ENCODE results near the gene SHISA6.

The SHISA6 gene

DNA sequence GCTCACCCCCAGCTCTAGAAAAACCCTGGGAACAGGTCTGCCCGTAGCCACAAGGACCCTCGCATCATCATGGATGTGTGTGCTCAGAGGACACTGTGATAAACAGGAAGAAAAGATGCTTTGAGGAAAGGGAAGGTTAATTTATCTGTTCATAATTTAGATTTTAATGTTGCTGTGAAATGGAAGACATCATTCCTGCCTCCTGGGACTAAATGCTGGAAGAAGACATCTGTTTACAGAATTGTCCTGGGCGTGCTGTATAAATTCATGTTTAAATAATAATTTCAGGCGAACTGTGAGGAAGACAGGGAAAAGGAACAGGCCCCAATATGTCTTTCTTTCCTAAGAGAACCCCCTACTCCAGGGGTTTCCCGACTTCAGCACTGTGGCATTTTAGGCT lies 112.6 kb downstream of the SHISA6 start:
- no peak for DNase-seq (ENCODE audit: low read depth in 2 of 2)

DNA sequence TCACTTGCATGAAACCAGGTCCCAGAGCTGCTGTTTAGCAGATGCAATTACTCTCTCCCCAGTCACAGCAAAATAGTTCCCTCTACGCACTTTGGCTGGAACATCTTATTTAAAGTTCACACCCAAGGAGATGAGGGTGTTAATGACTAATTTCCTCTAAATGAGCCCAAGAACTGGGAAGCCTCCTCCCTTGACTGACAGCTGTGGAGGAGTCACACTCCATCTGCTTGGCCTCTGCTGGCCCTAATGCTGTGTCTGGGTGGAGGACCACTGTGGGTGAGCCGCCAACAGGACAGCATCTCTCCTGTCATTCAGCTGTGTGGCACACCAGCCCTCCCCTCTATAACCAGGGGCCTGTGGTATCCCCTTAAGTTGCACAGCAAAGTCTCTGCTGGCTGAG lies 115.4 kb downstream of the SHISA6 start:
- DNase-seq (ENCODE audit: low read depth in 2 of 2) = no peak

DNA sequence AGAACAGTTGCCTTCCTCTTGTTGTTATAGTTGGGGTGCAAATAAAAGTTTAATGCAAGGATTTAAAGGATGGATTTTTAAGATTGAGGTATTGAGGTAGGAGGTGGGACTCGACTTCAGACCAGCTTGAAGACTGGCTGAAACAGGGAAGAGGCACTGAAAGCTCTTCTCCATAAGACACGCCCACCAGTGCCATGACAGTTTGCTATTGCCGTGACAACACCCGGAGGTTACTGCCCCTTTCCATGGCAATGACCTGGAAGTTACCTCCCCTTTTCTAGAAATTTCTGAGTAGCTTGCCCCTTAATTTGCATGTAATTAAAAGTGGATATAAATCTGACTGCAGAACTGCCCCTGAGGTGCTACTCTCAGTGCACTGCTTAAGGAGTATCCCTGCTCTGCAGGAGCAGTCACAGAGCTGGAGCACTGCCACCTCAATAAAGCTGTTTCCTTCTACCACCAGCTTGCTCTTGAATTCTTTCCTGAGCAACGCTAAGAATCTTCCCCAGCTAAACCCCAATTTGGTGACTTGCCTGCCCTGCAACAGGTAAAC lies 122.6 kb downstream of the SHISA6 start:
- no peak for DNase-seq (ENCODE audit: low read depth in 2 of 2)

- no peak for DNase-seq (ENCODE audit: low read depth in 2 of 2)
Observed at GRCh38 chr17:11366272-11366850, 125.3 kb downstream of the SHISA6 start.

DNA sequence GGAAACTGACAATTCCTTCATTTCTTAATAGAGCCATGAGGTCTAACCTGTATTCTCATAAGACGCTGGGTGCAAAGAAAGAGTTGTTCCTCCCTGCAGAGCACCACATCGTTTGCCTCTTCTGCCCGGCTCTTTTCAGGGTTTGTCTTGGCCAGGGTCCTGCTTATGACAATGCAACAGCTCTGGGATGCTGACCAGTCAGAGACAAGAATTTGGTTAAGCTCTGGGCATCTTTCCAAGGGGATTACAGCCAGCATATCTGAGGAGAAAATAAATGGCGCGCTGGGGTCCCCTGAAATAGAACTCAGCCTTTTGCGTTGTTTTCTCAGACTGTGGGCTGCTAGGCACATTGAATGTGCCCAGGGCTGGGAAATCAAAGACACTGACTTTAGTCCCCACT lies 128.6 kb downstream of the SHISA6 start:
- no peak for DNase-seq (ENCODE audit: low read depth in 2 of 2)

DNA sequence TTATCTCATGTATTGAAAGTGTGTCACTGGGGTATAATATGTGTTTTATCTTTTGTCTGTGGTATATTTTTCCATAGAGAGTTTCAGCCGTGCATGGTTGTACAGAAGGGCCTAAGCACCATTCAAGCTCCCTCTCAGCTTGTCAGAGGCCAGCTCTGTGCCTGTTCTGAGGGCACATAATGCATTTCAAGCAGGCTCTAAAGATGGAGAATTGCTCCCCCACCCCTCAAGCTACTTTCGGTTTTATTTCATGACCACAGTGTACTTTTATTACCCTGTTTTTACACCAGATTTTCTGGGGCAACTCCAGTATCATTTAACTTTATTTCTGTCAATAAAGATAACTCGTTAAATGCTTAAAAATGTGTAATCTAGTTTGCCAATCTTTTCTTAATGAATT lies 131.7 kb downstream of the SHISA6 start:
- no peak for DNase-seq (ENCODE audit: low read depth in 2 of 2)

- no peak for DNase-seq (ENCODE audit: low read depth in 2 of 2)
Observed at GRCh38 chr17:11378506-11378905, 137.5 kb downstream of the SHISA6 start.

DNA sequence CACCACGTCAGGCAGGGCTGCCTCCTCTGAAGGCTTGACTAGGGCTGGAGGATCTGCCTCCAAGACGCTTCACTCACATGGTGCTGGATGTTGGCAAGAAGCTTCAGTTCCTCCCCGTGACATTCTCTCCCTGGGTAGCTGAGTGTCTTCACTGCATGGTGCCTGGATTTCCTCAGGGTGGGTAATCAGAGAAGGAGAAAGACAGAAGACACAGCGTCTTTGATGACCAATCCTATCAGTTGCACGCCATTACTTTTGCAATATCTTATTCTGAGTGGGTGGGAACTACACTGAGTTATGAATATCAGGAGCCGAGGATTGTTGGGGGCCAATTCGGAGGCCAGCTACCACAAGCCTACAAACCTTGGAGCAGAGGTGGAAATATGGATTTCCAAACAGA lies 139.7 kb downstream of the SHISA6 start:
- no peak for DNase-seq (ENCODE audit: low read depth in 2 of 2)

DNA sequence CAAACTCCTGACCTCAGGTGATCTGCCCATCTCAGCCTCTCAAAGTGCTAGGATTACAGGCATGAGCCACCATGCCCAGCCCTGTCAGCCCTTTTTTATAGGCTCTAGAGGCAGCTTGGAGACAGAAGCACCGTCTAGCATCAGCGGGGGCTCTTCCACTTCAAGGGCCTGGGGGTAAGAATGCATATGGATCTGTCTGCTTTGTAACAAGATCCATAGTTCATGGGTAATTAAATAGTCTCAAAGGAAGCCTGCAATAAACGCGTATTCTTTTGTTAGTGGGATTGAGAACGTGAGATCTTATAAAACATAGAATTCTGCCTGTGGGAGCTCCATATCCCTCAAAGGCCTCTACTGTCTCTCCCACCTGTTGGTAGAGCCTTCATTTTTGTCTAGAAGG lies 142.1 kb downstream of the SHISA6 start:
- no peak for DNase-seq (ENCODE audit: low read depth in 2 of 2)

DNA sequence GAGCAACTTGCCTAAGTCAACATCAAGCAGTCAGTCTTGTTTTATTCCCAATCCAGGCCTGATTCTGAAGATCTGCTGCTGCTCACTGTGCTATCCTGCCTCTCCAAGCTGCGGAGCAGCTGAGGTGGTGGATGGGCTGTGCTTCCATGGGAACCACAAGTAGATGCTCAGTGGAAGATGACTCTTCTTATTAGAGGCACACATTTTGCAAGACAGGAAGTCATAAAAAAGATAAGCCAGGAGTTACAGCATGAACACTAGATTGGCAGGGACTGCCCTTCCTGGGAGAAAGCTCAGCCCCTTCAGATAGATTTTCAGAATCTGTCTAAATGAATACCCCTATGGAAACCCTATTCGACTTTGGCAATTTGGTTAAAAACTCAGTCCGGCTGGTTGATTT lies 143.1 kb downstream of the SHISA6 start:
- DNase-seq (ENCODE audit: low read depth in 2 of 2) = no peak

DNA sequence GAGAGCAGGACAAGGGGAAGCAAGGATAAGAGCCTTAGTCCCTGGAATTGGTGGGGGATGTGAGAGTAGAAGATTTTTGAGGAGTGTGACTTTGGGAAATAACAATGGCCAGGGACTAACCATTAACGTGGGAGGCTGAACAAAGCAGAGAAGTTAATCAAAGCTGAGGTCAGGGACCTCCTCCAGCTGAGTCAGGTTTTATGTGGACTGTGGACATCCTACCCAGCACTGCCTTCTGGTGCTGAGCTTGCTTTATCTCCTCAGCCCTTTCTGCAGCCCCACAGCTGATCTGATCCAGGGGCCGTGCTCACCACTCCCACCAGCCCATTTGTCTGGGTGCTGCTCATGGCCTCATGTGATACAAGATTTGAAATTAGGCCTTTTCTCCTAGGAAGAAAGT lies 146.6 kb downstream of the SHISA6 start:
- DNase-seq (ENCODE audit: low read depth in 2 of 2) = no peak

GRCh38 chr17:11388054-11388453 lies 147.0 kb downstream of the SHISA6 start:
- DNase-seq (ENCODE audit: low read depth in 2 of 2) = no peak

GRCh38 chr17:11389583-11389982 lies 148.6 kb downstream of the SHISA6 start:
- no peak for DNase-seq (ENCODE audit: low read depth in 2 of 2)

DNA sequence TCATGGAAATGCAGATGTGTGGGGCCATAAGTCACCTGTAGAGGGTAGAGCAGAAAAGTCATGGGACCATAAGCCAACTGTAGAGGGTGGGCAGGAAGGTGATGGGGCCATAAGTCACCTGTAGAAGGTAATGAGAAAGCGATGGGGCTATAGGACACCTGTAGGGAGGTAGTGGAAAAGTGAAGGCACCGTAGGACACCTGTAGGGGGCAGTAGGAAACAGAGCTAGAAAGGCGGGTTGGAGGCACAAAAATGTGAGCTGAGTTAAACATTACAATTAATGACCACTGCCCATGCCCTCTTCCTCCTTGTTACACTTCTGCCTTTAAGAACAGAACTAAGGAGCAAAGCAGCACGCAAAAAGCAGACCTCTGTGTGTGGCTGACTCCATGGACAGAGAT lies 150.1 kb downstream of the SHISA6 start:
- DNase-seq (ENCODE audit: low read depth in 2 of 2) = no peak

GRCh38 chr17:11404431-11405276 lies 163.6 kb downstream of the SHISA6 start:
- DNase-seq (ENCODE audit: low read depth in 2 of 2) = no peak

GRCh38 chr17:11406716-11407115 lies 165.7 kb downstream of the SHISA6 start:
- no peak for DNase-seq (ENCODE audit: low read depth in 2 of 2)

DNA sequence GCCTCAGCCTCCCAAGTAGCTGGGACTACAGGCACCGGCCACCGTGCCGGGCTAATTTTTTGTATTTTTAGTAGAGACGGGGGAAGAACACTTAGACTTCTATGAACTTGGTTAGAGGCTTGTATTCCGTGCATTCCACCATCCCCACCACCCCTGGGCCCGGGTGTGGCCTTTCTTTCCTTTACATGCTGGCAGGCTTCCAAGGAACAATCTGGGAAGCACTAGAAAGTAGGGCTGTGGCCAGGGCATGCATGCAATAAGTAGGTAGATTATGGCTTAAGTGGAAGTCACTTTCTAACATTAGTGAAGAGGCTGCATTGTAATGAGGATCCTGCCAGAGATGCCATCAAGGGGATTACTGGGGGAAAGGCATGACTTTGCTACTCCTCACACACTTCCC lies 171.6 kb downstream of the SHISA6 start:
- no peak for DNase-seq (ENCODE audit: low read depth in 2 of 2)

- no peak for DNase-seq (ENCODE audit: low read depth in 2 of 2)
Observed at GRCh38 chr17:11418342-11418741, 177.3 kb downstream of the SHISA6 start.

DNA sequence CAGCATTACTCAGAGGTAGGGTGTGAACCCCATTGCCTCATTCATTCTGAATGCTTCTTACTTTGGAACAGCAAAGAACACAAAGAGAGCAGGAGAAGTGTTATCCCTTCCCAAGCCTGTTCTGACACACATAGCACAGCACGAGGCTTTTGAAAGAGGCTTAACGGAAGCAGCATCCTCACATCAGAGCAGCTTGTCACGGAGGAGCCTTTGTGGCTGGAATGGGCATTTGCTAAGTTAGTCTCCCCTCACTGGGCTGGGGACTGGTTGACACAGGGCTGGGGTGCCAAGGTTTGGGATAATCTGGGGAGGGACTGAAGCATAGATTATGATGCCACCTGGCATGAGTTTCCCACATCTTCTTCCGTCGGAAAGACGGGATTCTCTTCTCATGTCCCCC lies 189.7 kb downstream of the SHISA6 start:
- DNase-seq (ENCODE audit: low read depth in 2 of 2) = no peak

- no peak for DNase-seq (ENCODE audit: low read depth in 2 of 2)
Observed at GRCh38 chr17:11438673-11439072, 197.7 kb downstream of the SHISA6 start.

GRCh38 chr17:11441004-11441403 lies 200.0 kb downstream of the SHISA6 start:
- DNase-seq (ENCODE audit: low read depth in 2 of 2) = no peak

DNA sequence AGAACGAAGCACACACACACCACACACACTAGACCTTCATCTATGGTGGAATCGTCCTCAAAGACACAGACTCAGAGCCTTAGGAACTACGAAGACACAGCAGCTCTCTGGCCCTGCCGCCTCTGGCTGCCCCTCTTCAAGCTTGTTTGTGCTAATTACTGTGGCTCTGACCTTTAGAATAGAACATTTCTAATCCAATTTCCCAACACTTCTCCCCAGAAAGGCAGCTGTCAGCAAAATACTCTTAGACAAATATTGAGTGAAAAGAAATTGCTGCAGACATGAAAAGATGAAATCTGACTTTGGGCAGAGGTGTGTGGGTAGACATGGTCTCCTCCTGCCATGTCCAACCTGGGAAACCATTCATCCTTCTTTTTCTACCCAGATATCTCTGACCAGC lies 205.3 kb downstream of the SHISA6 start:
- DNase-seq (ENCODE audit: low read depth in 2 of 2) = no peak

GRCh38 chr17:11454096-11454495 lies 213.1 kb downstream of the SHISA6 start:
- DNase-seq (ENCODE audit: low read depth in 2 of 2) = no peak
